22Rv1 (cell line): ENCODE measurements around the gene CSF2RB.

Source experiments
- CTCF ChIP-seq: fragments of 450-650 bp; IDR thresholded peaks from 2 replicates; pipeline ENCODE4 v1.5.1; 2017; ENCODE audit warnings: mild to moderate bottlenecking
- ZFX ChIP-seq: fragments of 450-650 bp; IDR thresholded peaks from 2 replicates; pipeline ENCODE4 v1.6.1; 2017; ENCODE audit warnings: antibody characterized with exemption, borderline replicate concordance

- TF ChIP-seq ZFX (no peak), CTCF (no peak)
Measured at GRCh38 chr22:36899498-36899897, 13.9 kb upstream of the CSF2RB start.
